Mesendoderm (in vitro differentiated cells): ENCODE results near the gene PLAGL1.
A peak's percentile ranks its signal among the peaks of the same experiment; 100 is the strongest.

ENCODE experiments used
- DNase-seq: peaks from one replicate; pipeline ENCODE4 v3.0.0; 2013
- H2AK5ac ChIP-seq: 2 replicates; pipeline ENCODE4 v1.6.1; 2013; ENCODE audit warnings: low read length, inconsistent platforms
- H2BK120ac ChIP-seq: 2 replicates; pipeline ENCODE4 v1.6.1; 2013; ENCODE audit warnings: low read depth, mild to moderate bottlenecking, low read length, moderate library complexity, mixed read lengths
- H2BK15ac ChIP-seq: replicated peaks from 2 replicates; pipeline ENCODE4 v1.6.1; 2013; ENCODE audit warnings: low read depth, mild to moderate bottlenecking, moderate library complexity
- H2BK5ac ChIP-seq: 2 replicates; pipeline ENCODE4 v1.6.1; 2013; ENCODE audit warnings: low read length, inconsistent platforms
- H3K18ac ChIP-seq: 2 replicates; pipeline ENCODE4 v1.6.1; 2013; ENCODE audit warnings: mild to moderate bottlenecking, low read length, mixed read lengths
- H3K23ac ChIP-seq: one replicate; pipeline ENCODE4 v1.6.1; 2013; ENCODE audit warnings: low read length
- H3K27ac ChIP-seq: 2 replicates; pipeline ENCODE4 v1.5.1; 2013; ENCODE audit warnings: low read depth, mild to moderate bottlenecking, inconsistent platforms, low read length, moderate library complexity
- H3K27me3 ChIP-seq: 2 replicates; pipeline ENCODE4 v1.6.1; 2013; ENCODE audit warnings: low read length, control low read depth, mild to moderate bottlenecking, inconsistent platforms; ENCODE audit not compliant: insufficient read depth, poor library complexity
- H3K36me3 ChIP-seq: 2 replicates; pipeline ENCODE4 v1.6.1; 2013; ENCODE audit warnings: low read length, inconsistent platforms; ENCODE audit not compliant: control insufficient read depth, insufficient read depth
- H3K4ac ChIP-seq: one replicate; pipeline ENCODE4 v1.6.1; 2013; ENCODE audit warnings: low read depth, mild to moderate bottlenecking, low read length, moderate library complexity
- H3K4me1 ChIP-seq: 2 replicates; pipeline ENCODE4 v1.6.1; 2013; ENCODE audit warnings: low read depth, low read length, inconsistent platforms; ENCODE audit not compliant: control insufficient read depth
- H3K4me2 ChIP-seq: 2 replicates; pipeline ENCODE4 v1.6.1; 2013; ENCODE audit warnings: low read length
- H3K4me3 ChIP-seq: 2 replicates; pipeline ENCODE4 v1.5.1; 2013; ENCODE audit warnings: mild to moderate bottlenecking, low read length
- H3K56ac ChIP-seq: one replicate; pipeline ENCODE4 v1.6.1; 2013; ENCODE audit warnings: low read length
- H3K79me1 ChIP-seq: 2 replicates; pipeline ENCODE4 v1.6.1; 2013; ENCODE audit warnings: low read length, inconsistent platforms
- H3K79me2 ChIP-seq: 2 replicates; pipeline ENCODE4 v1.6.1; 2013; ENCODE audit warnings: mild to moderate bottlenecking, low read length; ENCODE audit not compliant: control insufficient read depth, insufficient read depth
- H3K9ac ChIP-seq: 2 replicates; pipeline ENCODE4 v1.6.1; 2013; ENCODE audit warnings: low read length, inconsistent platforms
- H4K5ac ChIP-seq: one replicate; pipeline ENCODE4 v1.6.1; 2013; ENCODE audit warnings: low read length
- H4K8ac ChIP-seq: one replicate; pipeline ENCODE4 v1.6.1; 2013; ENCODE audit warnings: low read depth, mild to moderate bottlenecking, control low read depth, low read length, moderate library complexity
- WGBS: extraction: QIAGEN DNeasy Blood & Tissue Kit; methylation state at CpG from one replicate; pipeline ENCODE4 v1.1.7; 2013; ENCODE audit warnings: low lambda C conversion rate, missing lambda C conversion rate; ENCODE audit not compliant: insufficient coverage; ENCODE audit errors: extremely low coverage; 5-methylcytosine and 5-hydroxymethylcytosine counted together

Gene PLAGL1

DNA sequence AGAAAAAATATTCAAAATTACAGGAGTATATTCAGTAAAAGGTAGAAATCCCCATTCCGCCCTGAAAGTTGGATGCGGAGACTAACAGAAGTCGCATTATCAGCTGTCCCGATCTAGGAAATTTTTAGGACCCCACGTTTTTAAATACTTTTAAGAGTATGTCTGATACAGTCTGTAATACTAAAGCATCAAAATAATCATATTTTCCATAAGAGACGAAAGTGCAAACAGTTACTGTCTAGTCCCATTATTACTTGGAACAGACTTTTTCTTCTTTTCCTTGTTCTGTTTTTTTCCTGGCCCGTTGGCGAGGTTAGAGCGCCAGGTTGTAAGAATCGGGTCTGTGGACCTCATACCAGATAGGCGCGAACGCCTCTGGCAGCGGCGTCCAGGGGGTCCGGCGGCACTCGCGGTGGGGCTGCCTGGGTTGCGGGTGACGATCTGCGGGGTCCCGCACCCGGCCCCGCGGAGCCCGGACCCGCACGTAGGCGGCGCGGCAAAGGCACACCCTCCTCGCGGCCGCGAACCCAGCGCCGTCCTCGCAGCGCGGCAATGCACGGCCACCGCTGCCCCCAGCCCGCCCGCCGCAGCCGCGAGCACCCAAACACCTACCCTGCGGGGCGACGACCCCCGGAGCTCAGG lies 460 bp downstream of the PLAGL1 start:
- Histone ChIP-seq H3K23ac (no peak overlapping the region), H2AK5ac (no peak overlapping the region), H3K4me3 (no peak overlapping the region), H3K18ac (no peak overlapping the region), H4K8ac (no peak overlapping the region), H2BK15ac (no peak overlapping the region), H3K79me2 (no peaks in the 10 kb centered on the region), H3K79me1 (no peaks in the 10 kb centered on the region), H4K5ac (no peak overlapping the region), H3K4me1 (no peaks in the 10 kb centered on the region), H3K4me2 (peak overlapping the region; percentile 31), H3K36me3 (no peaks in the 10 kb centered on the region), H3K4ac (no peak overlapping the region), H2BK5ac (no peak overlapping the region), H3K56ac (peak overlapping the region; percentile 69), H3K27me3 (peaks cover 5% of the 10 kb centered on the region), H2BK120ac (no peak overlapping the region), H3K27ac (no peak overlapping the region), H3K9ac (peak overlapping the region; percentile 38)
- DNase-seq: no peak
- no CpG with 5 or more reads among the region's 52 CpGs for WGBS

DNA sequence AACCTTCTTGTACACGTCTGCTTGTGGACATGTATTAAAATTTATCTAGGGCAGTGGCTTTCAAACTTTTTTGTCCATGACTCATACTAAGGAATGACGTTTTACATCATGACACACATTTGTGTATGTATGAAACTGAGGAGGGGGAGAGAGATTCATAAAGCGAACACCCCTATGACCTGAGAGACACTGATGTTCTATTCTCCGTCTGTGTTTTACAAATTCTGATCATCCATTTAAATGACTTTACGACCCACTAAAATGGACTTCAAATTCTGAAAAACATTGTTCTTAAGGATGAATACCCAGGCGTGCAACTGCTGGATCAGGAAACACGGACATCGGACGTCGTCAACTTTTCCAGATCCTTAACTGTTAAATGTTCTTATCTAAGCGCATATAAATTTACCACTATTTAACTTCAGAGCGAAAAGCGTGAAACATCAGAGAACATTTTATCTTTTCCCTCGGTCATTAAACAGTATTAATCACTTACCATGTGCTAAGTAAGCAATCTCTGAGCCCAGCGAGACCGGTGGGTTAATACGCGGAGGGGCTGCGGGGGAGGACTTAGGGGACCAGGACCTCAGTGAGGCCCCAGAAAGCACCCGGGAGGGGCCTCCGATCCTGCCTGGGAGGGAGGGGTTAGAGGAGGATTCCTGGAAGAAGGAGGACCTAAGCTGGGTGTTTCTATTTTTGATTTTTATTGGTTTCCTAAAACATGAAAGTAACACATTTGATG lies 1.2 kb downstream of the PLAGL1 start:
- Histone ChIP-seq H3K4me3 (no peak overlapping the region), H3K4ac (no peak overlapping the region), H3K9ac (no peak overlapping the region), H3K36me3 (no peaks in the 10 kb centered on the region), H3K79me1 (no peaks in the 10 kb centered on the region), H3K18ac (no peak overlapping the region), H2BK120ac (no peak overlapping the region), H2BK5ac (no peak overlapping the region), H2AK5ac (no peak overlapping the region), H3K4me2 (no peak overlapping the region), H3K27me3 (peaks cover 5% of the 10 kb centered on the region), H3K79me2 (no peaks in the 10 kb centered on the region), H3K56ac (no peak overlapping the region), H3K4me1 (no peaks in the 10 kb centered on the region), H2BK15ac (no peak overlapping the region), H3K27ac (no peak overlapping the region), H3K23ac (no peak overlapping the region), H4K8ac (no peak overlapping the region), H4K5ac (no peak overlapping the region)
- no CpG with 5 or more reads among the region's 21 CpGs for WGBS
- DNase-seq: peak; percentile 19

DNA sequence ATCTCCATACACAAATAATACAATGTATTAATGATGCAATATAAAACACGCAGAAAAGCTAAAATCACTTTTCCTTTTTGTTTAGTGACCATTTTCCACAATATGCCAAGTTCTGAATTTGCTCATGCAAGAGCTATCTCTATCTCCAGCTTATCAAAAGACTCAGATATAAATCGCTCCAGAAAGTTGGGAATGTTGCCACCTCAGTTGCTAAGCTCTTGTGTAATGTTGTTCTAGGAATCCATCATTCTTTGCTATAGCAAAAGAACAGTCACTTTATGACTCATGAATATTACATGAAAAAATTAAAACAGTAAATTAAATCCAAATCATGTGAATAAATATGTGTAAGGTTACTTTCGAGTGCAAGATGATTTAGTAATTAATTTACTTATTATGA lies 8.7 kb downstream of the PLAGL1 start:
- Histone ChIP-seq H2BK5ac (no peak overlapping the region), H2BK120ac (no peak overlapping the region), H2AK5ac (no peak overlapping the region), H3K18ac (no peak overlapping the region), H3K79me2 (no peaks in the 10 kb centered on the region), H3K27me3 (no peaks in the 10 kb centered on the region), H2BK15ac (no peak overlapping the region), H4K5ac (no peak overlapping the region), H3K36me3 (no peaks in the 10 kb centered on the region), H3K4ac (no peak overlapping the region), H3K79me1 (no peaks in the 10 kb centered on the region), H3K27ac (no peak overlapping the region), H3K4me1 (no peaks in the 10 kb centered on the region), H4K8ac (no peak overlapping the region), H3K4me2 (no peak overlapping the region), H3K4me3 (no peak overlapping the region), H3K56ac (no peak overlapping the region), H3K9ac (no peak overlapping the region), H3K23ac (no peak overlapping the region)
- DNase-seq: no peak
- WGBS: no CpG with 5 or more reads among the region's 3 CpGs

DNA sequence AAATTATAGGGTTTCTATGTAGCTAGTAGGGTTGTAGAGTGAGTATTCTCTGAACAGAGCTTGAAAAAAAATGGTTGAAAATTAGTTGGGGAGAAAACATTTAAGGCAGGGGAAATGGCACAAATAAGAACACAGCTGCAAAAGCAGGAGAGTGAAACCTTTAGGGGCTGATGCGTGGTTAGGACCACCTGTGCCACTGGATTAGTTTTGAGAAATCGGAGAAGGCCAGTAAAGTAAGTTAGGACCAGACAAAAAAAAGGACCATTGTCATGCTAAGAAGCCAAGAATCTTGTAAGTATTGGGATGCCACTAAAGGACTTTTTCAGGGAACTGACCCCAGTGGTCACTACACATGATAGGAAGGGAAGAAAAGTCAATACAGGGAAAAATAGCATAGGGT lies 9.4 kb downstream of the PLAGL1 start:
- WGBS: no CpG with 5 or more reads among the region's 2 CpGs
- DNase-seq: no peak

DNA sequence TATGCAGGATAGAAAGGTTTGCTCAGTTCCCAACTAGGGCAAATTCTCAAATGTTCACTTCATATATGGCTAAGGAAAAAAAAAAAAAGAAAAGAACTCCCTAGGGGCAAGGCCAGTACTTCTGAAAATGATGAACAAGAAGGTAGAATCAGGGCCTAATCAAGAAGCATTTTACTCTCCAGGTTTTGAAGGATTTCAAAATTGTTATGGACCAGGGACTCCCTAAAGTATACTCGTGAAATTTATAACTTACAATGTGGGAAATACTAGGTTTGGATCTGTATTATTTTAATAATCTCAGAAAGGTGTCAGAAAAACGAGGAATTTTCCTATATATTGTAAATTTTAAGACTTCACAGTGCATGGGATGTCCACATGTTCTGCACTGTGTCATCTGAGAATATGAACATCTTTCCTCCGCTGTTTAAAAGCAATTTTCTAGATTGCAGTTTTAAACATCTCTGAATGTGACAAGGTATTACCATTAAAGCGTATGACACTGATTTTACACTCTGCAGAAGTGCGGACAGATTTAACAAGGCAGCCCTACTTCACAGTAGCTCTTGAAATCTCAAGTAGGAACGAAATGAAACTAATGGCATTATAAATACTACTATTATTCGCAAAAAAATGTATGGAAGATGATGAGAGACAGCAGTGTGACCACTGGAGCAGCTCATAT lies 14.0 kb downstream of the PLAGL1 start:
- Histone ChIP-seq H3K36me3 (no peaks in the 10 kb centered on the region), H3K27me3 (no peaks in the 10 kb centered on the region), H3K79me1 (no peaks in the 10 kb centered on the region), H3K4me3 (no peak overlapping the region), H3K27ac (no peak overlapping the region), H3K4ac (no peak overlapping the region), H2BK15ac (no peak overlapping the region), H3K4me1 (peaks cover 4% of the 10 kb centered on the region), H3K79me2 (no peaks in the 10 kb centered on the region), H2BK120ac (no peak overlapping the region), H2AK5ac (no peak overlapping the region), H3K56ac (no peak overlapping the region), H3K9ac (no peak overlapping the region), H2BK5ac (no peak overlapping the region), H3K4me2 (no peak overlapping the region), H4K8ac (no peak overlapping the region), H3K23ac (no peak overlapping the region), H4K5ac (no peak overlapping the region), H3K18ac (no peak overlapping the region)
- DNase-seq: no peak
- WGBS: no CpG with 5 or more reads among the region's 7 CpGs

More for the DNA sequence above, 9.4 kb downstream of the PLAGL1 start:
- no peak overlapping the region for H3K27ac ChIP-seq
- no peak overlapping the region for H3K4ac ChIP-seq
- no peaks in the 10 kb centered on the region for H3K79me1 ChIP-seq
- H2BK120ac ChIP-seq: no peak overlapping the region
- no peak overlapping the region for H3K18ac ChIP-seq
- H2AK5ac ChIP-seq: no peak overlapping the region
- no peaks in the 10 kb centered on the region for H3K36me3 ChIP-seq
- H3K56ac ChIP-seq: no peak overlapping the region
- H2BK5ac ChIP-seq: no peak overlapping the region
- H3K79me2 ChIP-seq: no peaks in the 10 kb centered on the region
- no peaks in the 10 kb centered on the region for H3K27me3 ChIP-seq
- H3K23ac ChIP-seq: no peak overlapping the region
- H3K9ac ChIP-seq: no peak overlapping the region
- H3K4me1 ChIP-seq: no peaks in the 10 kb centered on the region
- no peak overlapping the region for H4K5ac ChIP-seq
- no peak overlapping the region for H3K4me2 ChIP-seq
- no peak overlapping the region for H4K8ac ChIP-seq
- H3K4me3 ChIP-seq: no peak overlapping the region
- H2BK15ac ChIP-seq: no peak overlapping the region
